HG02623 (cell line): ENCODE data around the gene CROCC2.

Experiments
- ATAC-seq: cut with Tn5 transposase; IDR thresholded peaks from one replicate; pipeline ENCODE4 v1.9.1; 2021; ENCODE audit warnings: moderate library complexity; ENCODE audit not compliant: unreplicated experiment

CROCC2 gene

DNA sequence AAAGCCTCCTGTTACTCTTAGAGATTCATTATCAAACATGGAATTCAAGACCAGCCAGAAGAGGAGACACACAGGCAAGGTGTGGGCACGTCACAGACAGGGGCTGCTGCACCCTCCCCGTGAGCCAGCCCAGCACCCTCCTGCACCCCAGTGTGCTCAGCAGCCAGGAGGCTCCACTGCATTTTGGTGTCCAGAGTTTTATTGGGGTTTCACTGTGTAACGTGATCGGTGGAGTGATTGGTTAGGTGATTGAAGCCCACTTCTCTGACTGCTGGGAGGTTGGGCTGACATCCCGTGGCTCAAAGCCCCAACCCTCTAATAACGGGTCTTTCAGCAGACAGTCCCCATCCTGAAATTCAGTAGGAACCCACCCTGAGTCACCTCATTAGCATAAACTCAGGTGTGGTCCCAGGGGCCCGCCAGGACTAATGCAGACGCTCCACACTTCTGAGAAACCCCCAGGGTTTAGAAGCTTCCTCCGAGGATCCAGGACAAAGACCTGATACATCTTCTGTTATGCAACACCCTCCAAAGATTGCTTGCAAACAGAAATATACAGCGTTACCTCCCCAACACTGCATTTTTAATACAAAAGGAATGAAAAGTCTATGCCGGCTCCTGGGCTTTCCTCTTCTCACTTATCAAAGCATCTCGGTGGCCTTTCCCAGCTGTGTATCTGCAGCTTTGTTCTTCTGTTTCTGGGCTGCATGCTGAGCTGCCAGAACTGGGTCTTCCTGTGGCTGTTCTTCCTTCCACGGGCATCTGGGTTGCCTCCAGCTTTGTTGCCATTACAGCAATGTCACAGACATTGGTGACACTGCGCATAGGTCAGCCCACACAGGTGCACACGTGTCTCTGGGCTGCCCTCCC, 48.5 kb downstream of the CROCC2 start:
- no peak for ATAC-seq

DNA sequence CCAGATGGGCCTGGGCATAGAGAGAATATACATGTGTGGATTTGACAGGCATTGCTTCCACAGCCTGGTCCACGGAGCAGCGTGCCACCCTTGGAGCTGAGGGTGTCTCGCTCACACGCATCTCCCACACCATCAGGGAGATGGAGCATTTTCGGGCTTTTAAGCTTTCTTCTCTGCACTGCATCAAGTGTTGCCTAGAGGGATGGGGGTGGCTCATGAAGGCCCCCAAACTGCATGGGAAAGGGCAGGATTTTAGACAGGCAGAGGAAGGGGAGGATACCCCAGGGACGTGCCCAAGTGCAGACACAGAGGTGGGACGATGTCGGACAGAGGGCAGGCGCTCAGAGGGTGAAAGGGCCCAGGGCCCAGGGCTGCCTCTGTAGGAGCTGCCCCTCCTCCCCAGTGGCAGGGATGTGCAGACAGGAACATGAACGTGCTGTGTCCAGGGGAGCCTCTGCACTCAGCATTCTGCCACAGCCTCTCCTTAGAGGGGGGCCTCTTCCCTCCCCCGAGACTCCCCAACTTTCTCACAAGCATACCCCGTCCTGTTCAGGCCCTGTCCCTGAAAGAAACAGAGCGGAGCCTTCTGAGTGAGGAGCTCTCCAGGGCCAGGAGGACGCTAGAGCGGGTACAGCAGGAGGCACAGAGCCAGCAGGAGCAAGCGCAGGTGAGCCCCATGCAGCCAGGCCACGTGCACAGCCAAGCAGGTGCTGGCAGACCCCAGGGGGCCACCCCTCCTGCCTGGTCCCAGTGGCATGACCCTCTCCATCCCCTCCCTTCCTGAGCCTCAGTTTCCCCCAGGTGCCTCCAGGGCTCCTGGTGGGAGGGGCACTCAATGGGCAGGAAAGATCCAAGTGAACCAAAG, 49.4 kb downstream of the CROCC2 start:
- ATAC-seq = no peak

DNA sequence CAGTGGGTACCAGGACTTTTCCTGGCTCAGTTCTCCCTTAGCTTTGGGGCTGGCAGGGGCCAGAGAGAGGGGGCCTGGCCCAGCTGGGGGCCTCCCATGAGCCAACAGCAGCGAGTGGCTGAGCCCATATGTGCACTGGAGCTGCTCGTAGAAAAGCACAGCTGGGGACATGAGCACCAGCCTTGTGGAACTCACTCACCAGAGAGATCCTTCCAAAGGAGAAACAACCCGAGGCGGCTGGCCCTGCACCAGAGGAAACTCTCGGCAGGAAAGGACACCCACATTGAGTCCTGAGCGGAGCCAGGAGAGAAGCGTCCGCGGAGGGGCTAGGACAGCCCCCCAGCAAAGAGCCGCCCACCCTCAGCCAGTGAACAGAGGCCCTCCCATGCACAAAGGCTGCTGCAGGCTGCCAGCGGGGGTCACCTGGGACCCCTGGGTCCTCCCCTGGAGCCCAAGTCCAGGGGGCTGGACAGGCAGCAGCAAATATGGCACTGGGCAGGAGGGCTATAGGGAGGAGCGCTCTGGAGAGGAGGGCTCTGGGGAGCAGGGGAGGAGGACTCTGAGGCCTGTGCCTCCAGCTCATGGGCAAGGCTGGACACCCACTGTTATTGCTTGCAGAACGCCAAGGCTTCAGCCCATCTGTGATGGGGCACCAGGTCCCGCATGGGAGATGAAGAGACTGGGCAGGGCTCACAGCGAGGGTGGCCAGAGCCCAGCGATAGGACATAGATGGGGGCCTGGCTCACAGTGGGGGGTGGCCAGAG, 50.2 kb downstream of the CROCC2 start:
- no peak for ATAC-seq

DNA sequence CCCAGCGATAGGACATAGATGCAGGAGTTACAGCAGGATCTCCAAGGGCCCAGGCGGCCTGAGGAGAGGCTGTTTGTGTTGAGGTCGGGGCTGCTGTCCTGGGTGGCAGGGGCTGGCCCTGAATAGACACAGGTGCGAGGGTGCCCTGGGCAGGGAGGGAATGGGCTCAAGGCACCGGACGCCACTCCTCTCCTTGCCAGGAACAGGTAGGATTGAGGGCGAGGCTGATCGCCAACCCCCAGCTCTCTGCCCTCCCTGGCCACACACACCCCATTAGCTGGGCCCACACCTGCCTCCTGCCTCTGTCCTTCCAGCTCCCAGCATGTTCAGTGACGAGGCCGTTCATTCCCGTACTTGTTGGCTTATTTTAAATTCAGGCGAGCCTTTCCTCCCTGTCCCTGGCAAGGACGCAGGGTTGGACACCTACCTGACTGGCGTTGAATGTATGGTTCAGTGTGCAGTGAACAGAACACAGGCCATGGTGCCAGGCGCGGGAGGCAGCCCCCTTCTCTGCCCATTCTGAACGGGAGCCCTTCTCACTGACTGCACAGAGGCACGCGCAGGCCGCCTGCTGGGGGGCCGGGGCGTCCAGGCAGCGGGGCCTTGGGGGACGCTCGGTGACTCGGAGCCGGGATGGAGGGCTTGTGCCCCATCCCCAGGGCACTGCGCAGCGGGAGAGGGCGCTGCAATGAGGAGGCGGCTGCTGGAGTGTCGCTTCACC, 51.0 kb downstream of the CROCC2 start:
- ATAC-seq = no peak

DNA sequence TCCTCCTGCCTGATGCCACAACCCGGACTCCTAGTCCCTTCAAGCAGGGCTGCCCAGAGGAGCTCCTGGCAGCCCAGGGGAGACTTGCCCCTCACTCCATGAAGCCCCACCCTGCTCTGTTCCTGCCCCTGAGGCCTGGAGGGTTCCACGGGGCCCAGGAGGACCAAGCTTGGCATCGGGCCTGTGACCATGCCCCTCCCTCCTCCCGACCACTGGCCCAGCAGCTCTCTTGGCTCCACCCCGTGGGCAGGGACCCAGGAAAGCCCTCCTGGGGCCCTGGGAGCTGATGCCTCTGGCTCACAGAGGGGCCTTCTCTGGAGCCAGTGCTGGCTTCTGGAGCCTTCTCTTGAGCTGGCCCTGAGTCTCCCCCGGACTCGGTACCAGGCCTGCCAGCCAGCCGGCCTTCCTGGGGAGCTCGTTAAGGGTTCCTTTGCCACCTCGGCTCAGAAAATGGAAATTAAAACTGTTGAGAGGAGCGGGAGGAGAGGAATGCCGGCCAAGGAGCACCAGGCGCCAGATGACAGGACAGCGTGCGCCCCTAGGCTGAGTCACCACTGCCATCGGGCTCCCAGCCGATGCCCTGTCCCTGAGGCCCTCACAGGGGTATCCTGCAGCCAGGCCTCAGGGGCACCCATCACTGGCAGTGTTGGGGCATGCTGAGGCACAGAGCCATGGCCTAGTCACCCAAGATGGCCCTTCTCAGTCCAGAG, 51.7 kb downstream of the CROCC2 start:
- ATAC-seq = no peak

DNA sequence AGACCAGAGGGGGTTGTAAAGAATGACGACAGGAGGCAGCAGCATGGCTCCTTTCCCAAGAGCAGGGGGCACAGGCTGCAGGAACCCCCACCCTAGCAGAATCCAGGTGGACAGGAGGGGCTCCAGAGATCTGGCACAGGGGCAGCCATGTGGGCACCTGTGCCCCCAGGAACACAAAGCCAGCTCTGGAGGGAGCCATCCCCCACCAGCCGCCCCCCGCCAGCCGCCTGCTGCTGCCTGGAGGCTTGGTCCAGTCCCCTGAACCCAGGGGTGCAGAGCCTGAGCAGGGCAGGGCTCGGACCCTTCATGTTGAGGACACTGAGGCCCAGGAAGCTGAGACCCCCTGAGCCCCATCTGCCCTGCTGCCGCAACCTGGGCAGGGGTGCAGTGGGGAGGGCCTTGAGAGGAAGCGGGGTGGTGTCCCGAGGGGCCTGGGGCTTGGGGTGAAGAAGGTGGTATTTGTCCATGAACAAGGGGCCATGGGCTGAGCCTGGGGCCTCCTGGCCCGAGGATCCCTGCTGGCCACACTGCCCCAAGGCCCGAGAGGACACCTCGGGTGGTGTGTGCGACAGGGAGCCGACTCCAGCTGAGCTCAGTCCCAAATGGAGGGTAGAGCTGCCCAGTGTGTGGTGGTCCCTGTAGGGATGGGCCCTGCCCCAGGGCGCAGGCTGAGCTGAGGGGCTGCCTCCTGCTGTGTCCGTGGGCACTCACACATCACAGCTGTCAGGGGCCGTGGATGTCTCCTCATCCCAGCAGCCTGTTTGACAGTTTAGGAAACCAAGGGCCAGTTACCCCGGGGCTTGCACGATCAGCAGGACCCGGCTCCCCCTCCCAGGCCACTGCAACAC, 52.5 kb downstream of the CROCC2 start:
- no peak for ATAC-seq

DNA sequence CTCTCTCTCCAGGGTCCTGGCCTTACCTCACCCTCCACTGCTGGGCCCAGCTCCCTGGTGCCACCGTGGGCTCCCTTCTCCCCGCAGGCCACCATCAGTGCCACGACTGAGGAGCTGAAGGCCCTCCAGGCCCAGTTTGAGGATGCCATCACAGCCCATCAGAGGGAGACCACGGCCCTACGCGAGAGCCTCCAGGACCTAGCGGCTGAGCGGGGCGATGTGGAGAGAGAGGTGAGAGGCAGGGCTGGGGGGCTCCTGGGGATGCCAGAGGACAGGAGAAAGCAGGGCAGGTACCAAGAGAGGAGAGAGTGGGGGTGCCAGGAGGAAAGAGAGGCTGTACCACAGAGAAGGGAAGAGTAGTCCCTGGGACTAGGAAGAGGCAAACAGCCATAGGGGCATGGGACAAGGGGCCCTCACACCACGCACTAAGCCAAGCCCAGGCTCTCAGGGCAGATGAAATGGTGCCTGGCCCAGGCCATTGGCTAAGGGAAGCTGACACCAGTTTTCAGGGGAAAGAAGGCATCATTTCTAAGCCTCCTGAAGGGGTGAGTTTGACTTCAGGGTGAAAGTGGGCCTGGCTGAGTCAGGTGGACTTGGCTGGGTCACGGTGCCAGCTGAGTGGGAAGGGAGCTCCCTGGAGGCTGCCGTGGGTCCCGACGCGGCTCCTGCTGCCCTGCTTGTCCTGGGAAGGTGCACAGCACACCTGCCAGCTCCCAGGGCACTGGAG, 53.2 kb downstream of the CROCC2 start:
- ATAC-seq = no peak

DNA sequence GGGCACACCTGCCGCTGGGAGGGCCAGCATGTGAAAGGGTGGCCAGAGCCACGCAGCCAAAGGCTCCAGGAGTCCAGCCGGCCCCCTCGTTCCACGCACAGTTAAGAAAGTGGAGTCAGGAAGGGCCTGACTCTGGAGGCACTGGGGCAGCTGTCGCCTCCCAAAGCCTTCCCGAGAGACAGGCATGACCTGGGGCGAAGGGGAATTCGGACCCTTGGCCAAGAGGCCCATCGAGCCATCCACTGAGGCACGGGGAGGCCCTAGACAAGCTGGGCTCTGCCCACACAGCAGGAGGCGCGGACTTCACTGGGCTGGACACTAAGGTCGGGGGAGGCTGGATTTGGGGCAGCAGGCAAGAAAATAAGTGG, 53.8 kb downstream of the CROCC2 start:
- ATAC-seq = no peak

DNA sequence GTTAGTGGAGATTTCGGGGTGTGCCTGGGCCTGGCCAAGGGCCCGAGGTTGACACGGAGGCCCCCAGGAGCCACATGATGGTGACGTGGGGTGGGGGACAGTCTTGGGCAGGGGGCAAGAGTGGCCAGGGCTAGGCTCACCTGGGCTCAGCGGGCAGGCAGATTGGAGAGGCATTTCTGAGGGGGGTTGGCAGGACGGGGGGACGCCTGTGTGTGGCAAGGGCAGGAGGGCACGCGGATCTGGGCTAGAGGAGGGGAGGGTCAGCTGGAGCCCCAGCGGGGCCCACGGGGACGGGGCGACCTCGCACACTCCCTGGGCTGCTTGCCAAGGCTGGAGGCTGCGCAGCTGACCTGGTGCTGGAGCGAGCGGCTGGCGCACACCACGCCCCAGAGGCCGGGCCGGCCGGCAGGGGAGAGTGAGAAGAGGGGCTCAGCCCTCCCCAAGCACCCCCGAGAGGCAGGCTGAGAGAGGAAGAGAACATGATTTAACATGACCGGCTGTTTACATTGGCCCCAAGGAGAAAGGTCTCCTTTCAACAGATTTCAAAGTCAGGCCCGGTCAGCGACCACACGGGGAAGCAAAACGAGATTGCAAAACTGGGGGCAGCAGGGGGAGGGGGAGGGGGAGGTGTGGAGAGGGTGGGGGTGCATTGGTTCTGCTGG, 54.3 kb downstream of the CROCC2 start:
- ATAC-seq = no peak

DNA sequence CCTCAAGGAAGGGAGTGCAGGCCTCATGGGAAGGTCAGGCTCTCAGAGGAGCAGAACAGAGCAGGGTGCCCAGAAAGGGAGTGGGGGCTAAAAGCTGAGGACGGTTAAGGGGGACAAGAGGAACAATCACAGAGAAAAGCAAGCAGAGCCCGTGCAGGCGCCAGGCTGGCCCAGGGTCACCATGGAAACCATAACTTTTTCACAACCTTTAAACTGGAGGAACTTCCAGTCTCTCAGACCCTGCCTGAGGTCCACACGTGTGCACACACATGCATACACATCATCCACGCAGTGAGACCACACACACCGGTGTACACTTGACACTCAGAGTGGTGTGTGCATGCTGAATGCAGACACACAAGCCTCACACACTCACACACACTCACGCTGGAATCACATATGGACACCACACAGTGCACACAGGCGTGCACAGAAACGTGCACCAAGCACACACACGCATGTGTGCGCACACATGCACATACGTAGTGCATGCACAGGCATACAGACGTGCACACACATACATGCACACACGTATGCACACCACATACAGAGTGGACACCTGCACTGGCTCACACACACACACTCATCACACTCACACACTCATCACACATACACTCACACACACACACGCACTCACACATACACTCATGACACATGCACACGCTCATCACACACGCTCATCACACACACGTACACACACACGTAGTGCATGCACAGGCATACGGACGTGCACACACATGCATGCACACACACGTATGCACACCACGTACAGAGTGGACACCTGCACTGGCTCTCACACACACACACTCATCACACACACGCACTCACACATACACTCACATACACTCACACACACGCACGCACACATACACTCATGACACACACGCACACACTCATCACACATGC, 55.1 kb downstream of the CROCC2 start:
- no peak for ATAC-seq

DNA sequence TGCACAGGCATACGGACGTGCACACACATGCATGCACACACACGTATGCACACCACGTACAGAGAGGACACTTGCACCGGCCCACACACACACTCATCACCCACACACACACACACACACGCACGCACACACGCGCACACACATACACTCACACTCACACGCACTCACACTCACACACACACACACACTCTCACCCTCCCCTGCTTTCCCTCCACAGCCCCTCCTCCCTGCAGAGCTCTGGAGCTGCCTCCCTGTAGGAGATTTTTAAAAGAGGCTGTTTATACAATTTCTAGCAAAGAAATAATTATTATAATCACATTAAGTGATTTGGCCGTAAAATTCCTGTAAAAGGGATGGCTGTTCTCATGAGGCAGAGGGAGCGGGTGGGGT, 55.8 kb downstream of the CROCC2 start:
- ATAC-seq = no peak

DNA sequence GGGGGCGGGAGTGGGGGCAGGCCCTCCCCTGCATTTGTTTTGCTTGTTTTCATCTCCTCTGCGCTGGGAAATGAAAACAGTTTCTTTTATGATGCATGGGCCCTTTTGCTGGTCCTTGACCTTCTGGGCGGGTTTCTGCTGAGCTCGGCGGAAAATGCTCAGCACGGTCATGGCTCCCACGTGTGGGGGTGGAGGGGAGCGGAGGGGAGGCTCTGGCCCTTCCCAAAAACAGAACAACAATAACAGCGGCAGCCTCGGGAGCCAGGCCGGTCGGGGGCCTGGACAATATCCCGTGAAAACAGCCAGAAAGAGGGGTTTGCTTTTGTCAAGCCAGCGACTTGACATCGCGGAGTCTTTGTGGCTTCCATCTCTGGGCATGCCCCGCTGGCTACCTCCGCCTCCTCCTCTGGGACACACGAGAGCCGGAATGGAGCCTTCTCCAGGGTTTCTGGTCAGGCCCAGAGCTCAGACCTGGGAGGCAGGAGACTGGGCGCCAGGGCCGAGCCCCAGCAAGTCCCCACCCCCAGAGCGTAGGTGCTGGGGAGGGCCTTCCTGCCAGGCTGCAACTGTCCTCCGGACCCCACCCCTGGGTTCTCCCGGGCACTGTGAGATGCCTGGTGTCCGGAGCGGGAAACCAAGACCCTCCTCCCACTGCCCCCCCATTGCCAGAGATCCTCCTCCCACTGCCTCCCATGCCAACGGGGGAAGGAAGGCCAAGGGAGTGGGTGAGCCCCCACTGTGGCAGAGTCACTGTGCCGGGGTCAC, 56.3 kb downstream of the CROCC2 start:
- no peak for ATAC-seq

DNA sequence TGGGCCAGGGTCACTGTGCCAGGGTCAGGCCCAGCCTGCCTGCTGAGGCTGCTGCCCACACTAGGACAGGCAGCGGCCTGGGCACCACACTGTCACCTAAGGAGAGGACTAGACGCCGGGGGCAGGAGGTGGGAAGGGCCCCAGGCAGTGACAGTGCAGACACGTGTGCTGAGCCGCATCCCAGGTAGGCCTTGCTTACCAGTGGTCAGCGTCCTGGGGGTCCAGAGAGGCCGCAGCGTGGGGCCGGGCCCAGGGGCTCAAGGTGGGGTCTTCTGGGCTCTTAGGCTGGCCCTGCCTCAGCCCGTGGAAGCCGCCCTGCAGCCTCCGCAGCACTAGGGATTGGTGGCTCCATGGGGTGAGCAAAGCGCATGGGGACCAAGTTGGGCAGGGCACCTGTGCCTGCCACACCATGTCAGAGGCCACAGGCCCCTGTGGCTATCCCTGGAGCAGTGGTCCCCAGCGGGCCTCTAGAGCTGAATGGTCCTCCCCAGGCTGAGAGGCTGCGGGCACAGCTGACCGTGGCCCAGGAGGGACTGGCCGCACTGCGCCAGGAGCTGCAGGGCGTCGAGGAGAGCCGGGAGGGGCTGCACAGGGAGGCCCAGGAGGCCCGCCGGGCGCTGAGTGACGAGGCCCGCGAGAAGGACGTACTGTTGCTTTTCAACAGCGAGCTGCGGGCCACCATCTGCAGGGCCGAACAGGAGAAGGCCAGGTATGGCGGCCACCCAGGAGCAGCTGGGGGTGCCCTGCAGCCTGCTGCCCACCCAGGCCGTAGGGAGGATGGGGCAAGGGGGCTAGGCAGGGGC, 57.1 kb downstream of the CROCC2 start:
- no peak for ATAC-seq

DNA sequence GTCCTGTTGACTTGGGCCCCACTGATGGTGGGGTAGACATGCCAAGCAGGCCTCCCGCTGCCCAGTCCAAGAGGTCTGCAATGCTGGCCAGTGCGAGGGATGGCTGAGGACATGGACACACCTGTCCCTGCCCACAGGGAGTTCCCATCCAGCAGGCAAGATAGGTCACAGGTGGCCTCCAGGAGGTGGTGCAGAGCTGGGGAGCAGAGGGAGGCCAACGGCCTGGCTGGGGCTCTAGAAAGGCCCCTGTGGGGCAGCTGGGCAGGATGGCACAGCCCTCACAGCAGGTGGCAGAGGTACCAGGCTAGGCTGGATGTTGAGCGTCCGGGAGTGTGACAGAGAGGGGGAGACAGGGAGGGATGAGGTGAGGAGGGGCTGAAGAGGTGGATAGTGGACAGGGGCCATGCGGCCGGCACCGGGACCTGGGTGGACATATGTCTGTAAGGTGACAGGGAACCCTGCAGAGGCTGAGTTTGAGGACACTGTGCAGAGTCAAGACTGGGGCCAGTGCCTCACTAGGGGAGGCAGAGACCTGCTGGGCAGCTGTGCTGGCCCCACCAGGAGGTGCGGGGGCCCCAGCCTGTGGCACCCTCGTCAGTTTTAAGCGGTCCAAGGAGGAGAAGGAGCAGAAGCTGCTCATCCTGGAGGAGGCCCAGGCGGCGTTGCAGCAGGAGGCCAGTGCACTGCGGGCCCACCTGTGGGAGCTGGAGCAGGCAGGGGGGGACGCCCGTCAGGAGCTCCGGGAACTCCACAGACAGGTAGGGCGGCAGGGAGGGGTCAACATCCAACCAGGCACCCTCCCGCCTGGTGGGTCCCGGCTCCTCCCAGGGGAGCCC, 58.0 kb downstream of the CROCC2 start:
- ATAC-seq = no peak
